NB4 (cell line): ENCODE measurements around the gene STXBP2.

ENCODE experiments used
- DNase-seq: peaks from one replicate; pipeline ENCODE4 v3.0.0; 2010; ENCODE audit warnings: low read depth
- H3K4me3 ChIP-seq: one replicate; pipeline ENCODE4 v1.5.1; 2011; ENCODE audit warnings: mild to moderate bottlenecking, low read depth, low read length, moderate library complexity
- MYC ChIP-seq: IDR thresholded peaks from 2 replicates; pipeline ENCODE4 v1.6.1; 2011; ENCODE audit warnings: low read depth, low read length
- POLR2A ChIP-seq: IDR thresholded peaks from 2 replicates; pipeline ENCODE4 v1.6.1; 2011; ENCODE audit warnings: mild to moderate bottlenecking; ENCODE audit not compliant: insufficient read length; ENCODE audit errors: extremely low read depth
- TF ChIP-seq, protein P1 (sequence below): IDR thresholded peaks from 2 replicates; pipeline ENCODE4 v1.6.1; 2011; ENCODE audit warnings: low read depth, low read length
- TF ChIP-seq, protein P2 (sequence below): IDR thresholded peaks from one replicate; pipeline ENCODE4 v1.5.1; 2012; ENCODE audit warnings: low read depth, low read length

Gene STXBP2

DNA sequence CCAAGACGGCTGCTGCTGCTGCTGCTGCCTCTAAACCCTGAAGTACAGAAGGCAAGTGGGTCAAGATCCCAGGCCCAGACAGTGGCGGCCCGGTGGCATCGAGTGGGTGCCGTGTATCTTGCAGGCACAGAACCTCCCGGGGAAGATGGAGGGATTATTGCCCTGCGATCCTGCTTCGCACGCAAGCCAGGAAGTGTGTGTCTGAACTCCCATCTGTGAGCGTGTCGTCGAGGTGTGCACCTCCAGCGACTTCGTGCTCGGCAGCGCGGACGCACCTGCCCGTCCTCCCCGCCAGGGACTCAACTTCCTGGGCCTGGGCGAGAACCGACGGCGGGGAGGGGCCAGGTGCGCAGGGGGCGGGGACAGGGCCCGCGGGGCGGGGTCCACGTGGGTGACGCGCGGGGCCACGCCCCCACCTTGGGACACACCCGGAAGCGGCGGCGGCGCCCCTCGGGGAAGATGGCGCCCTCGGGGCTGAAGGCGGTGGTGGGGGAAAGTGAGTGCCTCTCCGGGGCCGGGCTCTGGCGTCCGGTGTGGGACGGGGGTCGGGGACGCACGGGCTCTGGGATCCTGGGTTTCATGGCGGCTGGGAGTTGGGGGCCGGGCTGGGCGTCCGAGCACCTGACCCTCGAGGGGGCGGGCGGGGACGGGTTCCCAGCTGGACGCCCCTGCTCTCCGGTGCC lies at the start of gene STXBP2:
STXBP2 (plus strand) TSS at position 420 of the 683 bp plus-strand sequence; CDS start at position 460, 40 bp downstream.
- DNase-seq, result peak; percentile 84
- peak within 1 kb of the TSS; percentile 83 for H3K4me3 ChIP-seq
- TF ChIP-seq POLR2A (peak; percentile 79), MYC (peak; percentile 48; the same call in 1 of the 2 replicates)
- TF ChIP-seq, protein P1, sequence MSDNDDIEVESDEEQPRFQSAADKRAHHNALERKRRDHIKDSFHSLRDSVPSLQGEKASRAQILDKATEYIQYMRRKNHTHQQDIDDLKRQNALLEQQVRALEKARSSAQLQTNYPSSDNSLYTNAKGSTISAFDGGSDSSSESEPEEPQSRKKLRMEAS, result peak; percentile 91
- TF ChIP-seq, protein P2, sequence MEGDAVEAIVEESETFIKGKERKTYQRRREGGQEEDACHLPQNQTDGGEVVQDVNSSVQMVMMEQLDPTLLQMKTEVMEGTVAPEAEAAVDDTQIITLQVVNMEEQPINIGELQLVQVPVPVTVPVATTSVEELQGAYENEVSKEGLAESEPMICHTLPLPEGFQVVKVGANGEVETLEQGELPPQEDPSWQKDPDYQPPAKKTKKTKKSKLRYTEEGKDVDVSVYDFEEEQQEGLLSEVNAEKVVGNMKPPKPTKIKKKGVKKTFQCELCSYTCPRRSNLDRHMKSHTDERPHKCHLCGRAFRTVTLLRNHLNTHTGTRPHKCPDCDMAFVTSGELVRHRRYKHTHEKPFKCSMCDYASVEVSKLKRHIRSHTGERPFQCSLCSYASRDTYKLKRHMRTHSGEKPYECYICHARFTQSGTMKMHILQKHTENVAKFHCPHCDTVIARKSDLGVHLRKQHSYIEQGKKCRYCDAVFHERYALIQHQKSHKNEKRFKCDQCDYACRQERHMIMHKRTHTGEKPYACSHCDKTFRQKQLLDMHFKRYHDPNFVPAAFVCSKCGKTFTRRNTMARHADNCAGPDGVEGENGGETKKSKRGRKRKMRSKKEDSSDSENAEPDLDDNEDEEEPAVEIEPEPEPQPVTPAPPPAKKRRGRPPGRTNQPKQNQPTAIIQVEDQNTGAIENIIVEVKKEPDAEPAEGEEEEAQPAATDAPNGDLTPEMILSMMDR, result no peak

DNA sequence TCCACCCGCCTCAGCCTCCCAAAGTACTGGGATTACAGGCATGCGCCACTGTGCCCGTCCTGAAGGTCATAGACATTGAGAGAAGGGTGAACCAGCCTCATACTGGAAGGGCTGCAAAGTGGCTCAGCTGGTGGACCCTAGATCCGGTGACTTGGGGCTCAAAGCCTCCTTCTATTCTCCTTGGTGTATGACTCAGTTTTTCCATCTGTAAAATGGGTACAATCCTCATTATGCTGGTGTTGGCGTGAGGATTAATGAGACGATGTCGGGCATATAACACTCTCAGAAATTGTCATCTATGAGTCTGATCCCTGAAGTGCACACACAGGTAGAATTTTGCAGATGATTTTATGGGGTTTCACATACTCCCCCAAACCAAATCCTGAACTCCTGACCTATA lies 47.1 kb upstream of the STXBP2 start:
- no peak overlapping the region for H3K4me3 ChIP-seq
- TF ChIP-seq, protein P2, result no peak
- no peak for TF ChIP-seq MYC
- TF ChIP-seq, protein P1, result no peak
- no peak for TF ChIP-seq POLR2A
- no peak for DNase-seq

DNA sequence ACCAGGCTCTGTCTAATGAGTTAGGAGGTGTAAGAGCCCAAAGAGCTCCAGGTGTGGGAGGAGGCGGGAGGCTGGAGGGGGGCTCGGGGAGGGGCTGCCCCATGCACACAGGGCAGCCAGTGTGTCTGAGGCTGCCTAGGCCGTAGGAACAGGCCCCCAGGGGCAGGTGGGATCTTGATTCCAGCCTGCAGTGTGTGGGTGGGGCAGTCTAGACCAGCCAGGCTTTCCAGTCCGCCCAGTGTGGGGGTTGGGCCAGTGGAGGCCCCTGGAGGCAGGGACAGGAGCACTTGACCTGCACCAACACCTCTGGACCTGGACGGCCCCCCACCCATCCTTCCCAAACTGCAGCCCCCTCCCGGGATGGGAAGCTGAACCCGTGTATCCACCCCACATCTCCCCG lies 46.7 kb upstream of the STXBP2 start:
- DNase-seq, result no peak
- TF ChIP-seq MYC (no peak), POLR2A (no peak)
- TF ChIP-seq, protein P2, result no peak
- TF ChIP-seq, protein P1, result no peak
- no peak overlapping the region for H3K4me3 ChIP-seq

DNA sequence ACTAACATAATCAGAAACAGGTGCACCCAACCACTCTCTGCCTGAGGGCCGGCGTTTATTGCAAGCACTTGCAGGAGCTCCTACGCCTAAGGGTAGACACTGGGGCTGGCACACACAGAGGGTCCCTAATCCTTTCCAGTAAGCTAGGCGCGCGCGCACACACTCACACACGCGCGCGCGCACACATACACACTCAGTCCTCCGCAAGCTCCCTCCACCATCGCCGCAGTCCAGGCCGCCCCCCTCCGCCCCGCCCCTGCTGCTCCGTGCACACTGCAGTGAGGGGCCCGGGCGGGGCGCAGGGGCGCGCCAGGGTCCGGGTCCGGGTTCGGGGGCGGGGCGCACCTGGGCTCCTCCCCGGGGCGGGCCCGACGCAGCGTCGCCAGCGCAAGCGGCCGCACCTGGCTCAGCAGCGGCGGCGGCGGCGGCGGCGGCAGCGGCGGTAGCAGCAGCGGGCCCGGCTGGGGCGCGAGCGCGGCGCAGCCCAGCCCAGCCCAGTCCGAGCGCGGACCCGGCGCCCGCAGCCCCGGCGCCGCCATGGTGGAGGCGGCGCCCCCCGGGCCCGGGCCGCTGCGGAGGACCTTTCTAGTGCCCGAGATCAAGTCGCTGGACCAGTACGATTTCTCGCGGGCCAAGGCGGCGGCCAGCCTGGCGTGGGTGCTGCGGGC lies 41.3 kb upstream of the STXBP2 start, which contains the start of gene CAMSAP3:
CAMSAP3 (plus strand) TSS at position 398 of the 668 bp plus-strand sequence; CDS start at position 538, 140 bp downstream.
- DNase-seq, result no peak
- TF ChIP-seq, protein P2, result no peak
- TF ChIP-seq MYC (no peak), POLR2A (no peak)
- TF ChIP-seq, protein P1, result no peak
- H3K4me3 ChIP-seq, result no peak within 1 kb of the TSS

DNA sequence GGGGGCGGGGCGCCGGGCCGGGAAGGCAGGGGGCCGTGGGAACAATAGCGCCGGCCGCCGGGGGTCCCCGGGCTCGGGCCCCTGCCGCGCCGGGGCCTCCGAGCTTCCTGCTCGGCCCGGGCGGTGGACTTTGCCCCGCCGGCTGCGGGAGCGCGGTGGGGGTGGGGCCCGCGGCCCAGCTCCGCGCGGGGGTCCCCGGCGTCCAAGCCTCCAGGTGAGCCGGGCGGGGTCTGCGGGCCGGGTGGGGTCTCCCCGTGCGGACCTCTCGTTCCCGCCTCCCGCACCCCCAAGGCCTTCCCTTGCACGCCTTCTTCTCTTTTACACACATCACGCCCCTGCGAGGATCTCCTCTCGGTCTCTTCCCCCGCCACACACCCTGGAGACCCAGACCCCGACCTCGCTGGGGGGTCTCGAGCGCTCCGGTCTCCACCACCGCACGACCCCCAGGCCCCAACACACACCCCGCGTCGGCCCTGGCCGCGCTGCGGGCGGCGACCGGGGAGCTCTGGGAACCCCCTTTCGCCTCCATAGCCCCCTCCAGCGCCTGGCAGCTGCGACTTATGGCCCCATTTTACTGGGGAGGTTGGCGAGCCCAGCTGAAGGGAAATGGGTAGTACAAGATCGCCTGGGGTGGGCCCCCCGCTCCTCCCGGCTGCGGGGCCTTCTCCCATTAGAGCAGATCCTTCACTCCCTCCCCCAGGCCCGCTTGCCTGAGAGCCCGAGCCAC lies 40.5 kb upstream of the STXBP2 start:
- TF ChIP-seq, protein P1, result no peak
- TF ChIP-seq POLR2A, result no peak
- TF ChIP-seq, protein P2, result no peak
- TF ChIP-seq MYC, result no peak
- no peak for DNase-seq
- H3K4me3 ChIP-seq, result no peak overlapping the region
